ENCODE data around the gene NOL6. TPM values are rescaled to one million over a fixed set of nuclear protein-coding genes. Genes with fewer than 3 reads are reported as not detected.
A peak's percentile ranks its signal among the peaks of the same experiment; 100 is the strongest.

The NOL6 gene
- total and polyA plus RNA-seq, 2 of the 13 experiments (the other 11 are each of a cell fraction or from before 2014, with no cell fraction given) = 17.0 to 30.2 TPM

- TF ChIP-seq, protein P1, sequence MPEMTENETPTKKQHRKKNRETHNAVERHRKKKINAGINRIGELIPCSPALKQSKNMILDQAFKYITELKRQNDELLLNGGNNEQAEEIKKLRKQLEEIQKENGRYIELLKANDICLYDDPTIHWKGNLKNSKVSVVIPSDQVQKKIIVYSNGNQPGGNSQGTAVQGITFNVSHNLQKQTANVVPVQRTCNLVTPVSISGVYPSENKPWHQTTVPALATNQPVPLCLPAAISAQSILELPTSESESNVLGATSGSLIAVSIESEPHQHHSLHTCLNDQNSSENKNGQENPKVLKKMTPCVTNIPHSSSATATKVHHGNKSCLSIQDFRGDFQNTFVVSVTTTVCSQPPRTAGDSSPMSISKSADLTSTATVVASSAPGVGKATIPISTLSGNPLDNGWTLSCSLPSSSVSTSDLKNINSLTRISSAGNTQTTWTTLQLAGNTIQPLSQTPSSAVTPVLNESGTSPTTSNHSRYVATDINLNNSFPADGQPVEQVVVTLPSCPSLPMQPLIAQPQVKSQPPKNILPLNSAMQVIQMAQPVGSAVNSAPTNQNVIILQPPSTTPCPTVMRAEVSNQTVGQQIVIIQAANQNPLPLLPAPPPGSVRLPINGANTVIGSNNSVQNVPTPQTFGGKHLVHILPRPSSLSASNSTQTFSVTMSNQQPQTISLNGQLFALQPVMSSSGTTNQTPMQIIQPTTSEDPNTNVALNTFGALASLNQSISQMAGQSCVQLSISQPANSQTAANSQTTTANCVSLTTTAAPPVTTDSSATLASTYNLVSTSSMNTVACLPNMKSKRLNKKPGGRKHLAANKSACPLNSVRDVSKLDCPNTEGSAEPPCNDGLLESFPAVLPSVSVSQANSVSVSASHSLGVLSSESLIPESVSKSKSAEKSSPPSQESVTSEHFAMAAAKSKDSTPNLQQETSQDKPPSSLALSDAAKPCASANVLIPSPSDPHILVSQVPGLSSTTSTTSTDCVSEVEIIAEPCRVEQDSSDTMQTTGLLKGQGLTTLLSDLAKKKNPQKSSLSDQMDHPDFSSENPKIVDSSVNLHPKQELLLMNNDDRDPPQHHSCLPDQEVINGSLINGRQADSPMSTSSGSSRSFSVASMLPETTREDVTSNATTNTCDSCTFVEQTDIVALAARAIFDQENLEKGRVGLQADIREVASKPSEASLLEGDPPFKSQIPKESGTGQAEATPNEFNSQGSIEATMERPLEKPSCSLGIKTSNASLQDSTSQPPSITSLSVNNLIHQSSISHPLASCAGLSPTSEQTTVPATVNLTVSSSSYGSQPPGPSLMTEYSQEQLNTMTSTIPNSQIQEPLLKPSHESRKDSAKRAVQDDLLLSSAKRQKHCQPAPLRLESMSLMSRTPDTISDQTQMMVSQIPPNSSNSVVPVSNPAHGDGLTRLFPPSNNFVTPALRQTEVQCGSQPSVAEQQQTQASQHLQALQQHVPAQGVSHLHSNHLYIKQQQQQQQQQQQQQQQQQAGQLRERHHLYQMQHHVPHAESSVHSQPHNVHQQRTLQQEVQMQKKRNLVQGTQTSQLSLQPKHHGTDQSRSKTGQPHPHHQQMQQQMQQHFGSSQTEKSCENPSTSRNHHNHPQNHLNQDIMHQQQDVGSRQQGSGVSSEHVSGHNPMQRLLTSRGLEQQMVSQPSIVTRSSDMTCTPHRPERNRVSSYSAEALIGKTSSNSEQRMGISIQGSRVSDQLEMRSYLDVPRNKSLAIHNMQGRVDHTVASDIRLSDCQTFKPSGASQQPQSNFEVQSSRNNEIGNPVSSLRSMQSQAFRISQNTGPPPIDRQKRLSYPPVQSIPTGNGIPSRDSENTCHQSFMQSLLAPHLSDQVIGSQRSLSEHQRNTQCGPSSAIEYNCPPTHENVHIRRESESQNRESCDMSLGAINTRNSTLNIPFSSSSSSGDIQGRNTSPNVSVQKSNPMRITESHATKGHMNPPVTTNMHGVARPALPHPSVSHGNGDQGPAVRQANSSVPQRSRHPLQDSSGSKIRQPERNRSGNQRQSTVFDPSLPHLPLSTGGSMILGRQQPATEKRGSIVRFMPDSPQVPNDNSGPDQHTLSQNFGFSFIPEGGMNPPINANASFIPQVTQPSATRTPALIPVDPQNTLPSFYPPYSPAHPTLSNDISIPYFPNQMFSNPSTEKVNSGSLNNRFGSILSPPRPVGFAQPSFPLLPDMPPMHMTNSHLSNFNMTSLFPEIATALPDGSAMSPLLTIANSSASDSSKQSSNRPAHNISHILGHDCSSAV (CRISPR knock-in tag; IDR thresholded peaks at IDR 0.05; ENCODE audit: borderline replicate concordance) = no peak
- TF ChIP-seq, protein P2, sequence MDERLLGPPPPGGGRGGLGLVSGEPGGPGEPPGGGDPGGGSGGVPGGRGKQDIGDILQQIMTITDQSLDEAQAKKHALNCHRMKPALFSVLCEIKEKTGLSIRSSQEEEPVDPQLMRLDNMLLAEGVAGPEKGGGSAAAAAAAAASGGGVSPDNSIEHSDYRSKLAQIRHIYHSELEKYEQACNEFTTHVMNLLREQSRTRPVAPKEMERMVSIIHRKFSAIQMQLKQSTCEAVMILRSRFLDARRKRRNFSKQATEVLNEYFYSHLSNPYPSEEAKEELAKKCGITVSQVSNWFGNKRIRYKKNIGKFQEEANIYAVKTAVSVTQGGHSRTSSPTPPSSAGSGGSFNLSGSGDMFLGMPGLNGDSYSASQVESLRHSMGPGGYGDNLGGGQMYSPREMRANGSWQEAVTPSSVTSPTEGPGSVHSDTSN (CRISPR knock-in tag; IDR thresholded peaks at IDR 0.05) = peak; percentile 73
- TF ChIP-seq ZC3H13 (CRISPR knock-in tag; IDR thresholded peaks at IDR 0.05) = peak; percentile 89; the same call in 1 of the 2 replicates
- TF ChIP-seq, protein P3, sequence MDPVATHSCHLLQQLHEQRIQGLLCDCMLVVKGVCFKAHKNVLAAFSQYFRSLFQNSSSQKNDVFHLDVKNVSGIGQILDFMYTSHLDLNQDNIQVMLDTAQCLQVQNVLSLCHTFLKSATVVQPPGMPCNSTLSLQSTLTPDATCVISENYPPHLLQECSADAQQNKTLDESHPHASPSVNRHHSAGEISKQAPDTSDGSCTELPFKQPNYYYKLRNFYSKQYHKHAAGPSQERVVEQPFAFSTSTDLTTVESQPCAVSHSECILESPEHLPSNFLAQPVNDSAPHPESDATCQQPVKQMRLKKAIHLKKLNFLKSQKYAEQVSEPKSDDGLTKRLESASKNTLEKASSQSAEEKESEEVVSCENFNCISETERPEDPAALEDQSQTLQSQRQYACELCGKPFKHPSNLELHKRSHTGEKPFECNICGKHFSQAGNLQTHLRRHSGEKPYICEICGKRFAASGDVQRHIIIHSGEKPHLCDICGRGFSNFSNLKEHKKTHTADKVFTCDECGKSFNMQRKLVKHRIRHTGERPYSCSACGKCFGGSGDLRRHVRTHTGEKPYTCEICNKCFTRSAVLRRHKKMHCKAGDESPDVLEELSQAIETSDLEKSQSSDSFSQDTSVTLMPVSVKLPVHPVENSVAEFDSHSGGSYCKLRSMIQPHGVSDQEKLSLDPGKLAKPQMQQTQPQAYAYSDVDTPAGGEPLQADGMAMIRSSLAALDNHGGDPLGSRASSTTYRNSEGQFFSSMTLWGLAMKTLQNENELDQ (CRISPR knock-in tag; IDR thresholded peaks at IDR 0.05; ENCODE audit: borderline replicate concordance) = no peak
- peak; percentile 97 for TF ChIP-seq ETV5 (CRISPR knock-in tag; IDR thresholded peaks at IDR 0.05; ENCODE audit: borderline replicate concordance)
- TF ChIP-seq ZNF235 (CRISPR knock-in tag; IDR thresholded peaks at IDR 0.05; ENCODE audit: borderline replicate concordance) = peak; percentile 43; the same call in 1 of the 2 replicates
- peak; percentile 98 for TF ChIP-seq CREM (IDR thresholded peaks at IDR 0.05)
- no peak for TF ChIP-seq CREM (CRISPR knock-in tag; IDR thresholded peaks at IDR 0.05)
- TF ChIP-seq TEF (CRISPR knock-in tag; IDR thresholded peaks at IDR 0.05) = no peak
- no peak for TF ChIP-seq RBAK (CRISPR knock-in tag; IDR thresholded peaks at IDR 0.05)
- no peak for TF ChIP-seq FLYWCH1 (CRISPR knock-in tag; IDR thresholded peaks at IDR 0.05)
- TF ChIP-seq ZBTB7B (CRISPR knock-in tag; IDR thresholded peaks at IDR 0.05) = peak; percentile 90; the same call in 1 of the 2 replicates
- TF ChIP-seq, protein P4, sequence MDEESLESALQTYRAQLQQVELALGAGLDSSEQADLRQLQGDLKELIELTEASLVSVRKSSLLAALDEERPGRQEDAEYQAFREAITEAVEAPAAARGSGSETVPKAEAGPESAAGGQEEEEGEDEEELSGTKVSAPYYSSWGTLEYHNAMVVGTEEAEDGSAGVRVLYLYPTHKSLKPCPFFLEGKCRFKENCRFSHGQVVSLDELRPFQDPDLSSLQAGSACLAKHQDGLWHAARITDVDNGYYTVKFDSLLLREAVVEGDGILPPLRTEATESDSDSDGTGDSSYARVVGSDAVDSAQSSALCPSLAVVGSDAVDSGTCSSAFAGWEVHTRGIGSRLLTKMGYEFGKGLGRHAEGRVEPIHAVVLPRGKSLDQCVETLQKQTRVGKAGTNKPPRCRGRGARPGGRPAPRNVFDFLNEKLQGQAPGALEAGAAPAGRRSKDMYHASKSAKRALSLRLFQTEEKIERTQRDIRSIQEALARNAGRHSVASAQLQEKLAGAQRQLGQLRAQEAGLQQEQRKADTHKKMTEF (CRISPR knock-in tag; IDR thresholded peaks at IDR 0.05) = peak; percentile 99
- peak; percentile 70; the same call in 1 of the 2 replicates for TF ChIP-seq ZSCAN12 (CRISPR knock-in tag; IDR thresholded peaks at IDR 0.05)
- TF ChIP-seq HNRNPUL1 (IDR thresholded peaks at IDR 0.05; ENCODE audit: low read depth, low read length) = no peak
- no peak for TF ChIP-seq ZNF17 (CRISPR knock-in tag; IDR thresholded peaks at IDR 0.05)
These were observed 58.2 kb downstream of the NOL6 start (continued) for GRCh38 chr9:33415501-33416038.

Measured in HepG2 (cell line).